Calu3 (cell line): Measurements from ENCODE around the gene AQP5. TPM values are rescaled to one million over a fixed set of nuclear protein-coding genes. Genes with fewer than 3 reads are reported as not detected.

Experiments used
- Bru-seq: library from RNA; stranded (reverse); fragments of 400-500 nt; gene quantifications from one replicate; lab custom pipeline; 2021; lab: Mats Ljungman, UMichigan
- BruChase-seq, 2 experiments: library from RNA; stranded (reverse); fragments of 400-500 nt; gene quantifications; one replicate each; lab custom pipeline; 2021; lab: Mats Ljungman, UMichigan
- BruUV-seq: library from RNA; stranded (reverse); fragments of 400-500 nt; replicated peaks from 2 replicates; lab custom pipeline; 2021; lab: Mats Ljungman, UMichigan
- CTCF ChIA-PET: fragments of 300-600 bp; sonication (Branson Sonifier 250); formaldehyde crosslinking; loops from one replicate; lab custom pipeline; 2022; ENCODE audit warnings: antibody characterized with exemption; lab: Charles Lee
- DNase-seq: peaks from one replicate; pipeline ENCODE4 v3.0.0; 2022
- H3K27ac Mint-ChIP-seq: one replicate; pipeline ENCODE4 v1.8.0; 2022; ENCODE audit warnings: mixed read lengths; ENCODE audit not compliant: unreplicated experiment
- H3K27me3 Mint-ChIP-seq: one replicate; pipeline ENCODE4 v1.8.0; 2022; ENCODE audit warnings: mixed read lengths; ENCODE audit not compliant: unreplicated experiment
- H3K36me3 Mint-ChIP-seq: one replicate; pipeline ENCODE4 v1.8.0; 2022; ENCODE audit warnings: mild to moderate bottlenecking, moderate library complexity, mixed read lengths; ENCODE audit not compliant: insufficient read depth, unreplicated experiment
- H3K4me1 Mint-ChIP-seq: one replicate; pipeline ENCODE4 v1.8.0; 2022; ENCODE audit warnings: mild to moderate bottlenecking, low read depth, mixed read lengths; ENCODE audit not compliant: unreplicated experiment
- H3K4me3 Mint-ChIP-seq: one replicate; pipeline ENCODE4 v1.8.0; 2022; ENCODE audit warnings: mild to moderate bottlenecking, low read depth, moderate library complexity, mixed read lengths; ENCODE audit not compliant: unreplicated experiment
- H3K9me3 Mint-ChIP-seq: one replicate; pipeline ENCODE4 v1.8.0; 2022; ENCODE audit warnings: low read depth, mixed read lengths; ENCODE audit not compliant: unreplicated experiment
- CTCF ChIP-seq: fragments of 200-600 bp; IDR thresholded peaks from one replicate; pipeline ENCODE4 v1.8.0; 2022; ENCODE audit warnings: antibody characterized with exemption; ENCODE audit not compliant: unreplicated experiment
- intact Hi-C: fragments of 100-400 bp; cut with micrococcal nuclease; formaldehyde crosslinking; loops from one replicate; pipeline ENCODE4 v1.10.0; 2022; ENCODE audit not compliant: unreplicated experiment
- long read RNA-seq: library from polyadenylated mRNA; stranded (forward); transcript quantifications from one replicate; pipeline ENCODE4 v2.0.0, GENCODE V29; 2022
- total RNA-seq: library from RNA; stranded (reverse); gene quantifications from 2 replicates; pipeline ENCODE4 v1.2.3, GENCODE V29; 2022

Gene AQP5
- total RNA-seq, result 51.9 and 54.2 TPM in 2 replicates
- percentile 65 among the genes with signal in this experiment for Bru-seq, nascent RNA
- BruChase-seq, experiment 1, labeled RNA remaining after a 6-hour chase, result percentile 78 among the genes with signal in this experiment
- percentile 66 among the genes with signal in this experiment for BruChase-seq, experiment 2, labeled RNA remaining after a 2-hour chase
- long read RNA-seq, transcript AQP5-201 (4 exons, 1,450 nt), result major isoform, 61 of 71 reads
- long read RNA-seq, partial matches to known transcripts, result 0 of 71 reads
- long read RNA-seq, other reads (novel, unspliced or antisense), result 9 of 71 reads

GRCh38 chr12:49961111-49961922, at the start of gene AQP5:
AQP5 (plus strand) TSS chr12:49961872; CDS start chr12:49962018, 146 bp downstream.
- peaks cover 54% of the 10 kb centered on the region for H3K4me1 Mint-ChIP-seq
- TF ChIP-seq CTCF, result no peak
- peaks cover 28% of the 10 kb centered on the region for H3K36me3 Mint-ChIP-seq
- H3K27ac Mint-ChIP-seq, result peak within 1 kb of the TSS; percentile 88
- no TSS peak for BruUV-seq
- intact Hi-C loops, result no loop called here
- peak within 1 kb of the TSS; percentile 68 for H3K4me3 Mint-ChIP-seq
- peak; percentile 43 for DNase-seq
- CTCF ChIA-PET, result interaction anchor here (3.0 kb wide), 1 partner anchor 16 kb away, joined by 20 read pairs; no protein-coding TSS in a partner anchor
- H3K9me3 Mint-ChIP-seq, result no peaks in the 10 kb centered on the region
- H3K27me3 Mint-ChIP-seq, result peaks cover 14% of the 10 kb centered on the region

DNA sequence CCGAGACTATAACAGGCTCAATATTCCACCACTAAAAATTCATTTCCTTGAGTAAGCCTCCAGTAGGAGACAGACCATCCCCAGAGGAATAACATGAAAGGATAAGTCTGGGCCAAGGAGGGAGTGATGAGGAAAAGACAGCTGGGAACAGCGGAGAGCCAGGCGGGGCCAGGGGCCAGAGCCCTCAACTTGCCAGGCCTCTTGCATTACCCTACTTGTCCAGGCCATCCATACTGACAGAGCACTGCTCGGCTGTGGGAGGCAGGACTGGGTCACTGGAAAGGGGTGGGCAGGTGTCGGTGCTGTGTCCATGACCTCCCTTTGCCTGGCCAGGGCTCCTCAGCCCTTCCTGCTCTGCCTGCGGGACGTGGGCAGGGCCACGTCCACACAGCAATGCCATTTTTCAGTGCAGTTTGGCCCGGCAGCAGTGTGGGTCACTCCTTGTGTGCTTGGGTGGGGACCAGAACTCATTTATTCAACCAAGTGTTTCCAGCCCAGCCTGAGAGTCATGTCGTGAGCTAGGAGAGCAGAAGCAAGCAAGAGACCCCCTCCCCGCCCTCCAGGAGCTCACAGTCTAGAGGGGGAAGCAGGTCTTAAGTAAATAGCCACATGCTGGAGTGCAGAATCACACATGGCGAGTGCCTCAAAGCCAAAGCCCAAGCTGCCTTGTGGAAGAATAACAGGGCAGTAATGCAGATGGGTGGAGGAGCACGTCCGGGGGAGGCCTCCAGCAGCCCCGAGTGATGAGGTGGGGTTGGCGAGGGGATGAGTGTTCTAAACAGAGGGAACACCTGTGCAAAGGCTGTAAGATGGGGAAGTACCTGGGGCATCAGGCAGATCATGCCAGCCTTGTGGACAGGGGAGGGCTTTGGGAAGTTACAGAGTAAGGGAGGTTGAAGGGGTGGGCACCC, 49.1 kb upstream of the AQP5 start:
- intact Hi-C loops, result no loop called here
- H3K4me3 Mint-ChIP-seq, result no peak overlapping the region
- no peak for TF ChIP-seq CTCF
- no peak overlapping the region for H3K27ac Mint-ChIP-seq
- H3K4me1 Mint-ChIP-seq, result peaks cover 26% of the 10 kb centered on the region
- no TSS peak for BruUV-seq
- DNase-seq, result no peak
- CTCF ChIA-PET, result no interaction called here
- H3K27me3 Mint-ChIP-seq, result no peaks in the 10 kb centered on the region
- no peaks in the 10 kb centered on the region for H3K9me3 Mint-ChIP-seq
- peaks cover 4% of the 10 kb centered on the region for H3K36me3 Mint-ChIP-seq

DNA sequence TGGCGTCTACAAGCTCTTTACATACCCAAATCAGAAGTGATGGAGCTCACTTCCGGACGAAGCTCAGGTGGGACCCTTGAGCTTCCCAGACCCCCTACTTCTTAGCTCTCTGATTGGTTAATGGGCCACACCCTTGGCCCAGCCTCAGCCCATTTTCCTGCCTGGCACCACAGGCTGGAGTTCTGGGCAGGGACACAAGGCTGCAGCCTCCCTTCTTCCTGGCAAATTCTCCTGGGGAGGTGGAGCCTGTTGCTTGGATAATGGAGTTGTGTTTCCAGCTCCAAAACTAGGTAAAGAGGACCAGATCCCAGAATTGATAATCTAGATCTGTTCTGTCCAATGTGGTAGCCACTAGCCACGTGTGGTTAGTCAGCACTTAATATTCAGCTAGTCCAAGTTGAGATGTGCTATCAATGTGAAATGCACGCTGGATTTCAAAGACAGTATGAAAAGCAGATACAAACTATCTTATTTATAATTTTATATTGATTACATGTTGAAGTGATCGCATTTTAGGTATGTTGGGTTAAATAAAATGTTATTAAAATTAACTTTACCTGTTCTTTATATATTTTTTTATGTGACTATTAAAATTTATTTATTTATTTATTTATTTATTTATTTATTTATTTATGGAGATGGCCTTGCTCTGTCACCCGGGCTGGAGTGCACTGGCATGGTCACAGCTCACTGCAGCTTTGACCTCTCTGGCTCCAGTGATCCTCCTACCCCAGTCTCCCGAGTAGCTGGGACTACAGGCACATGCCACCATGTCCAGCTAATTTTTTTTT, 45.3 kb upstream of the AQP5 start:
- no peak for DNase-seq
- Mint-ChIP-seq H3K27me3 (no peaks in the 10 kb centered on the region), H3K4me3 (no peak overlapping the region), H3K4me1 (peaks cover 5% of the 10 kb centered on the region), H3K36me3 (no peaks in the 10 kb centered on the region), H3K27ac (no peak overlapping the region), H3K9me3 (no peaks in the 10 kb centered on the region)
- no TSS peak for BruUV-seq
- CTCF ChIA-PET, result no interaction called here
- no peak for TF ChIP-seq CTCF
- intact Hi-C loops, result no loop called here
